ENCODE data around the gene KEAP1.

DNA sequence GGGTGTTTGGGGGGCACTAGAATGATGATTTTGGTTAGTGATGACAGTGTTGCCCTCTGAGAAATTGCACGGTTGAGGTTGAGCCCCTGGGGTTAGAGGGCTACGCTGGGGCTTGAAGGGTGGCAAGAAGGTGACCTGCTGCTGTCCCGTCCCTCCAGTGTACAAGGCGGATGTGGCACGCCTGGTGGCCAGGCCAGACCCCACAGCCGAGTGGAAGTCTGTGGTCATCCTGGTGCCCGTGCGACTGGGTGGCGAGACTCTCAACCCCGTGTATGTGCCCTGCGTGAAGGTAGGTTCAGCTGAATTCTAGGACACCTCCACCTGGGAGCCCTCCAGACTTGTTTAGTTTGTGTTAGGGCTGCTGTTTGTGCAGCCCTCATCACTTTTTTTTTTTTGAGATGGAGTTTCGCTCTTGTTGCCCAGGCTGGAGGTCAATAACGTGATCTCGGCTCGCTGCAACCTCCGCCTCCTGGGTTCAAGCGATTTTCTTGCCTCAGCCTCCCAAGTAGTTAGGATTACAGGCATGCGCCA is 45.7 kb upstream of the KEAP1 start:
- TF ChIP-seq ZNF274 (IDR thresholded peaks at IDR 0.05; ENCODE audit: low read depth, low read length) (no peak), POLR2AphosphoS5 (IDR thresholded peaks at IDR 0.05; ENCODE audit: low read depth, low read length) (no peak), EGR1 (IDR thresholded peaks at IDR 0.05; ENCODE audit: low read depth) (no peak), FOSL1 (IDR thresholded peaks at IDR 0.05; ENCODE audit: low read depth) (no peak), CEBPB (IDR thresholded peaks at IDR 0.05; ENCODE audit: low read depth) (no peak)
- TF ChIP-seq, protein P1, sequence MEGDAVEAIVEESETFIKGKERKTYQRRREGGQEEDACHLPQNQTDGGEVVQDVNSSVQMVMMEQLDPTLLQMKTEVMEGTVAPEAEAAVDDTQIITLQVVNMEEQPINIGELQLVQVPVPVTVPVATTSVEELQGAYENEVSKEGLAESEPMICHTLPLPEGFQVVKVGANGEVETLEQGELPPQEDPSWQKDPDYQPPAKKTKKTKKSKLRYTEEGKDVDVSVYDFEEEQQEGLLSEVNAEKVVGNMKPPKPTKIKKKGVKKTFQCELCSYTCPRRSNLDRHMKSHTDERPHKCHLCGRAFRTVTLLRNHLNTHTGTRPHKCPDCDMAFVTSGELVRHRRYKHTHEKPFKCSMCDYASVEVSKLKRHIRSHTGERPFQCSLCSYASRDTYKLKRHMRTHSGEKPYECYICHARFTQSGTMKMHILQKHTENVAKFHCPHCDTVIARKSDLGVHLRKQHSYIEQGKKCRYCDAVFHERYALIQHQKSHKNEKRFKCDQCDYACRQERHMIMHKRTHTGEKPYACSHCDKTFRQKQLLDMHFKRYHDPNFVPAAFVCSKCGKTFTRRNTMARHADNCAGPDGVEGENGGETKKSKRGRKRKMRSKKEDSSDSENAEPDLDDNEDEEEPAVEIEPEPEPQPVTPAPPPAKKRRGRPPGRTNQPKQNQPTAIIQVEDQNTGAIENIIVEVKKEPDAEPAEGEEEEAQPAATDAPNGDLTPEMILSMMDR (IDR thresholded peaks at IDR 0.05 in 2 of 3, conservative IDR thresholded peaks at IDR 0.05 in 1 of 3; ENCODE audit: borderline replicate concordance in 1 of 3, insufficient read depth in 1 of 3, low read depth in 2 of 3, low read length in 2 of 3), result no peak
- TF ChIP-seq, protein P2, sequence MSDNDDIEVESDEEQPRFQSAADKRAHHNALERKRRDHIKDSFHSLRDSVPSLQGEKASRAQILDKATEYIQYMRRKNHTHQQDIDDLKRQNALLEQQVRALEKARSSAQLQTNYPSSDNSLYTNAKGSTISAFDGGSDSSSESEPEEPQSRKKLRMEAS (IDR thresholded peaks at IDR 0.05), result no peak
